Effector CD8-positive, alpha-beta T cell (primary cell): ENCODE results near the gene ZDHHC11B.

Experiments
- DNase-seq: peaks from one replicate; lab custom pipeline; 2025; lab: John Stamatoyannopoulos, UW

The ZDHHC11B gene

GRCh38 chr5:673161-673830 lies 111.2 kb downstream of the ZDHHC11B start:
- no peak for DNase-seq

- peak; percentile 62 for DNase-seq
Observed at GRCh38 chr5:672329-673160, 112.0 kb downstream of the ZDHHC11B start.

- DNase-seq: peak; percentile 42
Observed at GRCh38 chr5:671459-672328, 112.8 kb downstream of the ZDHHC11B start.

GRCh38 chr5:670396-671270 lies 113.9 kb downstream of the ZDHHC11B start:
- no peak for DNase-seq

GRCh38 chr5:669842-670395 lies 114.6 kb downstream of the ZDHHC11B start:
- no peak for DNase-seq

- peak; percentile 12 for DNase-seq
Observed at GRCh38 chr5:669111-669841, 115.3 kb downstream of the ZDHHC11B start.

DNA sequence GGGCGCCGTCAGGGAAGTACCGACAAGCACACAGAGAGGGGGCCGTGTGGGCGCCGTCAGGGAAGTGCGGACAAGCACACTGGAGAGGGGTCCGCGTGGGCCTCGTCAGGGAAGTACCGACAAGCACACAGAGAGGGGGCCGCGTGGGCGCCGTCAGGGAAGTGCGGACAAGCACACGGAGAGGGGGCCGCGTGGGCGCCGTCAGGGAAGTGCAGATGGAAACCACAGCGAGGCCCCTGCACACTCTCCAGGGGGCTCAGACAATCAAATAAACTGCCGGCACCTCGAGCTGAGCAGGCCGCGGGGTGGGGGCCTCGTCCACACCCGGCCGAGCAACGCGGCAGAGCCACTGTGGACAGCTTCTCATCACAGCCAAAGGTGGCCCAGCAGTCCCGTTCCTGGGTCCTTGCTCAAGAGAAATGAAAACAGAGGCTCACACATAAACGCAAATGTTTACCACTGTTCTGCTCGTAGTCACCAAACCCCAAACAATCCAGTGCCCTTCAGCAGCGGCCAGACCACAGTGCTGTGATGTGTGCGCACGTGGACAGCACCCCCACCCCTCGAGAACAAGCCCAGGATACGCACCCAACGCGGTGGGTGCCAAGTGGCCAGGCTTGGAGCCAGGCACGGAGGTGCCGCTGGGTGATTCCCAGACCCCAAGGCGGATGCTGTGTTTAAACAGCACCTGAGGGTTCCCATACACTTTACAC lies 116.1 kb downstream of the ZDHHC11B start:
- no peak for DNase-seq

DNA sequence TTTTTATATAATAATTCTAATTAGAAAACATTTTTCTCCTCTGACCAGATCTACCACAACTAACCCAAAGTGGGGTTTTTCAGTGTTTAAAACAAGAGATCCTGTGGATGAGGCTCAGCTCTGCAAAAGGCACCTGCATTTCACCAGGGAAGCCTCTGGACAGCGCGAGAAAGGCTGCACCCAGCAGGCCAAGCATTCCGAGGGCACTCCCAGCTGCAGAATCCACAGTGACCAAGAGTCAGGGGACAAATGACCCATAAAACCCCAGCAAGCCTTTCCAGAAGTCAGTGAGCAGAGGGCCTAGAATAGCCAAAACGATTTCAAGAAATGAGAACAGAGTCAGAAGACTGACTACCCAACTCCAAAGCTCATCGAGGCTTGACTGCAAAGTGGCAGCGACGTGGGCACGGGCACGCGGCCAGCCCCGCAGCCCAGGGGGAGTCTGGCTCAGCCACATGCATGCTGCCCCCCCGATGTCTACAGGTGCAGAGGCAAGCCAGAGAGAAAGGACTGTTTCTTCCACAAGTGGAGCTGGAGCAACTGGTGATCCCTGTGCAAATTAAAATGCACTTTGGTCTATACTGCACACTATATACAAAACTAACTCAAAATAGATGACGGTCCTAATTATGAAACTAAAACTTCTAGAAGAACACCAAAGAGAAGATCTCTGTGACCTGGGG lies 117.6 kb downstream of the ZDHHC11B start:
- DNase-seq: no peak

DNA sequence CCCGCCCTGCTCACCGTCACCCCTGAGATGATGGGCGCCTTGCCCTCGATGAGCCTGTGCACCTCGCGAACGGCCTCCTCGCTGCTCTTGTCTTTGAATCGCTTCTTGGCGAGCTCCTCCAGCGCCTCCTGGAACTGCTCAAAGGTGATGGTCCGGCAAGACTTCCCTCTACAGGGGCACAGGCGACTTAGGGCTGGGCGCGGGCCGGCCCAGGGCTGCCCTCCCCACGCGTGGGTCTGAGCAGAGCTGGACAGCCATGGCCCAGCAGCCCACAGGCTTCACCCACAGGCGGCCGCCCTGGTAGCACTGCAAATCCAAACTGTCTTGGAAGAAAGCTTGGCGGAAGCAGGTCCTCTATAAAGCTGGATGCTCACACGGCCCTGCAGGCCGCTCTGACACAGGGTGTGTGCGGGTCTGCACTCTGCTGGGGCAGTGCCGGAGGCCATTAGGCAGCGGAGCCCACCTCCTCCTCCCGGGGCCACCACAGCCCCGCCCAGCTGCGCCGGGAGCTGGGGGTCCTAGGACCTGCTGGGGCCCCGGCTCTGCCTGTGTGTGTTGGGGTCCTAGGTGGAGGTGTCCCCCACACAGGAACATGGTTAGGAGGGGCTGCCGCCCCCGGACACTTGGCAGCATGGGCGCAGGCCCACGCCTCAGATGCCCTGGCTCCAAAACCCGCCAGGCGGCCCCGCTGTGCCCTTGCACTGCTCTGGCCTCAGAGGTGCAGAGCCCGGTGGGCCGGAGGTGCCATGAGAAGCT lies 118.4 kb downstream of the ZDHHC11B start:
- no peak for DNase-seq

DNA sequence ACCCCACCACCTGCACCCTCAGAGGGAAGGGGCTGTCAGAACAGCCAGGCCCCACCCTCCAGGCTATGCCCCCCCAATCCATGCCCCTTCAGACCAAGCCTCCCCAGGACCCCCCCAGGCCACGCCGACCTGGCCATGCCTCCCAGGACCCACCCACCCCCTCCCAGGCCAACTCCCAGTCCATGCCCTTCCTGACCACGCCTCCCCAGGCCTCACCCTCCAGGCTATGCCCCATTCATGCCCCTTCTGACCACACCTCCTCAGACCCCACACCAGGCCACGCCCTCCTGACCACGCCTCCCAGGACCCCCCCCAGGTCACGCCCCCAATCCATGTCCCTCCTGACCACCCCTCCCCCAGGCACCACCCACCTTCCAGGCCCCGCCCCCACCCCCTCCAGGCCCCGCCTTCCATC lies 119.0 kb downstream of the ZDHHC11B start:
- no peak for DNase-seq

DNA sequence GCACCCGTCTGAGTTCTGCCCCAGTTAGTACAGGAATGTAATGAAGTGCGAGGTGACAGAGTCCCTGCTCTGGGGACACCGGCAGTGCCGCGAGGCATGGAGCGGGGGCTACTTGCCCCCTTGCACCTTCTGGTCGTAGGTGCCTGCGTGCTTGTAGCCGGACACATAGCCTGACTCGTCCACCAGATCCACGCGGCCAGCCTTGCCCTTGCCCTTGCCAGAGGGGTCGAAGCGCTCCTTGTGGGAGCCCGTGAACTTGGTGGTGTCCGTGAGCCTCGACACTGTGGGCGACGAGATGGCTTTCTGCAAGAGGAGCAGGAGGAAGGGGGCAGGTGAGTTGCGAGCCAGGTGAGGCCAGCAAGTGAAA lies 119.6 kb downstream of the ZDHHC11B start:
- no peak for DNase-seq

DNA sequence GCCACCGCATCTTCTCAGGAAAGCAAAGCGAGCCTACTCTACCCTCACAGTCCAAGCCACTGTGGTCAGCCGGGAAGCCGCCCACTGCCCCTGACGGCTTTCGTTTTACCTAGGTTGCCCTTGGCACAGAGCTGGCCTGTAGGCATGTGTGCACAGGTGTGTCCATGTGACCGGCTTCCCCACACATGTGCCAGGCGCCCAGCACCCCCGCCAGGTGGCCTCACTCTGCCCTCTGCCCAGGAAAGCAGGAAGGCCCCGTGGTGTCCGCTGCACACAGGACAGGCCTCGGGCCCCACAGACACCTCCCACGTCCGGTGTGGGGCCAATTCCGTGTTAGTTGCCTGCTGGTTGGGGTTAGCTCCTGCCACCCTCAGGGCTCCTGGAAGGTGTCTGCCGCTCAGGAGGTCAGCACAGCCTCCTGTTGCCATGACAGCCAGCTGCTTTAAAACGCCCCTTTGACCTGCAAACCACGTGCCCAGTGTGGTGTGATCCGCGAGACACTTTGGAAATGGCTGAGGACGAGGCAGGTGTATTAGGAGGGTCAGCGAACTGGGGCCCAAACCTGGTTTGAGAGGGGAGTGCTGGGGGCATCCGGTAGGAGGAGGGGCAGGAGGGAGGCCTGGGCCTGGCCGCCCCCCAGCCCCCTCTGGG lies 120.1 kb downstream of the ZDHHC11B start:
- DNase-seq: no peak

GRCh38 chr5:663436-664342 lies 120.8 kb downstream of the ZDHHC11B start:
- no peak for DNase-seq

- no peak for DNase-seq
Observed at GRCh38 chr5:662751-663435, 121.6 kb downstream of the ZDHHC11B start.

- DNase-seq: no peak
Observed at GRCh38 chr5:661891-662750, 122.4 kb downstream of the ZDHHC11B start.
